GM21526 (cell line): ENCODE results near the gene PHB1.
"Not testable (repeated sequence)": the region's sequence is repeated elsewhere in the genome, so short reads cannot be mapped to it uniquely, and the experiment has no call there.

Source experiments
- ATAC-seq: cut with Tn5 transposase; IDR thresholded peaks from one replicate; pipeline ENCODE4 v1.9.1; 2021; ENCODE audit warnings: moderate library complexity; ENCODE audit not compliant: unreplicated experiment, low FRiP score

PHB1 gene

DNA sequence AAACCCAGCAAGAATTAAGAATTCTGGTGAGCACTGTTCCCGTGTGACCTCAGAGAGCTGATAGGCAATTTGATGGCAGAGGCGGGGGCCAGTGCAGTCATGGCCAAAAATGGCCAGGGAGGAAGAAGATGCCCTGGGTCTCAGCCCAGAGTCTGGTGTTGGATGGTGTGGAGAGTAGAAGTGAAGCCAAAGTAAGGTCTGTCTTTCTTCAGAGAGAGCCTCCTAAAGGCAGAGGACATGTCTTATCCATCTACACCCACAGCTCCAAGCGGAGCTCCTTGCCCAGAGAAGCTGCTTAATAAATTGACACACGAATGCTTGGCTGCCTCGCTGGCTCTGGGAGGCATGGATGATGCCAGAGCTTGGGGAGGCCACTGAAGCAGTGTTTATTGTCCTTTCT, 32.9 kb downstream of the PHB1 start:
- ATAC-seq, result no peak

DNA sequence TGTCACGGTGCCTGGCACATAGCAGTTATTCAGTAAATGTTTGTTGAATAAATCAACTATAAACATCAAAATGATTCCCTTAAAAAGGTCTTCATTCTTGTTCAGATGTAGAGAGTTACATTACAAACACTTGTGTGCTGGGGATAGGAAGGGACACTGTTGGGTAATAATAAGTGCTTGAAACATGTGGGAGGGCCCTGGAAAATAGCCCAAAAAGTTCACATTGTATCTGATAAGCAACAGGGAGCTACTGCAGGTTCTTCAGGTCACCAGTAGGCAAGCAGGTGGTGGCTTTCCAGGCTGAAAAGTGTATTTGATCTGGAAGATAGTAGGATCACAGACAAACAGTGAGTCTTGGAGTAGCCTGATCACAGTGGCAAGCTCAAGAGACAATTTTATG, 33.6 kb downstream of the PHB1 start:
- no peak for ATAC-seq

DNA sequence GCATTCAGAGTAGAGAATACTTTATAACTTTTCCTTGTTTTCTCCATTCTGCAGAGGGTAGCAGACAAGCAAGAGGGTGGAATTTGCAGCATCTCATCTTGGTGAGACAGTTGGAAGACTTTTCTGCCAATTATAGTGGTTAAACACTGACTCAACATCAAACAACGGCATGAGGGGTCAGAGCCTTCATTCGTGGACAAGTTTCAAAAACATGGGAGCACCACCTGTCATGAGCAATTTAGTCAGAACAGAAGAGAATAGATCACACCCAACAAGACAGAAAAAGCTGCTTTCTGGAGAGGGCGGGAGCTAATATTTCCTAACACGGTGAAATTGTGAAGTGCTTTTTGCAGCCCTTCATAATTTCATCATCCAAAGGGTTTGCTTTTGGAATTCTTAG, 34.8 kb downstream of the PHB1 start:
- ATAC-seq, result no peak

DNA sequence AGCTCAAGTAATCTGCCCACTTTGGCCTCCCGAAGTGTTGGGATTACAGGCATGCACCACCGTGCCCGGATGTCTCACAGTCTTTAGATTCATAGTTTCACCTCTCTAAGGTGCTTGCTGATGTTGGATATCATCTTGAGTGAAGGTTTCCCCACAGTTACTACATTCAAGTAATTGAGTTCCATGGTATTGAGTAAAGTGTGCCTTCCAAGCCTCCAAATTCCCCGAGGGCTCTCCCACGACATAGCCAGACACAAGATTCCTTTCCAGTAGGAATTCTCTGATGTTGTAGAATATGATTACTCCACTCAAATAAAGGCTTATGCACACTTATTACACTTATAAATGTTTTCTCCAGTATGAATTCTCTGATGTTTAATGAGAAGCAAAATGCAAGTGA, 36.4 kb downstream of the PHB1 start:
- ATAC-seq, result no peak

DNA sequence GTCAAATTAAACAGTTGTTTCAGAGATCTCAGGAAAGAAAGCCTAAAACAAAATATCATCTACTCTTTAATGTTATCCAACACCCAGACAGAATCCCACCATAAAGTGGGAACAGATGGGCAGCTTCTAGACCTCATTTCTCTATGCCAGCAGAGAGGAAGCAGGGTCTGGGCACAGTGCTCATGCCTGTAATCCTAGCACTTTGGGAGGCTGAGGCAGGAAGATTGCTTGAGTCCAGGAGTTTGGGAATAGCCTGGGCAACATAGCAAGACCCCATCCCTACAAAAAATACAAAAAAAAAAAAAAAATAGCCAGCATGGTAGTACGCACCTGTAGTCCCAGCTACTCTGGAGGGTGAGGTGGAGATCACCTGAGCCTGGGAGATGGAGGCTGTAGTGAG, 39.1 kb downstream of the PHB1 start:
- ATAC-seq, result no peak

DNA sequence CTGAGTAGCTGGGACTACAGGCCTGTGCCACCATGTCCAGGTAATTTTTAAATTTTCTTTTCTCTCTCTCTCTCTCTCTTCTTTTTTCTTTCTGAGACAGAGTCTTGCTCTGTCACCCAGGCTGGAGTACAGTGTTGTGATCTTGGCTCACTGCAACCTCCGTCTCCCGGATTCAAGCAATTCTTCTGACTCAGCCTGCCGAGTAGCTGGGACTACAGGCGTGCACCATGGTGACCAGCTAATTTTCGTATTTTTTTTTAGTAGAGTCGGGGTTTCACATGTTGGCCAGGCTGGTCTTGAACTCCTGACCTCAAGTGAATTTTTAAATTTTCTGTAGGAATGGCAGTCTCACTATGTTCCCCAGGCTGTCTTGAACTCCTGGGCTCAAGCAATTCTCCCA, 41.6 kb downstream of the PHB1 start:
- ATAC-seq, result no peak

DNA sequence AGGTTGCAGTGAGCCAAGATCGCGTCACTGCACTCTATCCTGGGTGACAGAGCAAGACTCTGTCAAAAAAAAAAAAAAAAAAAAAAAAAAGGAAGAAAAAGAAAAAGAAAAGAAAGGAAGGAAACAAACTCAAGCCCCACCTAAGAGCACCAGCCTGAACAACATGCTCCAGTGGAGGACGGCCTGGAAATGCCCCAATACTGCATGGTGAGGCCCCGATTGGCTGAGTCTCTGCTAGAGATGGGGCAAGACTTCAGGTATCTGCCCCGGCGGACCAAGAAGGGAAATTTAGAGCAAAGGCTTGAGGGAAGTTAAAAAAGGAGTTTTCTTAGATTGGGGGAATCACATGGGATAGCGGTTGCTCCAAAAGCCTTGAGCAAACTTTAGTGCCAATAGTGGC, 42.3 kb downstream of the PHB1 start:
- no peak for ATAC-seq

DNA sequence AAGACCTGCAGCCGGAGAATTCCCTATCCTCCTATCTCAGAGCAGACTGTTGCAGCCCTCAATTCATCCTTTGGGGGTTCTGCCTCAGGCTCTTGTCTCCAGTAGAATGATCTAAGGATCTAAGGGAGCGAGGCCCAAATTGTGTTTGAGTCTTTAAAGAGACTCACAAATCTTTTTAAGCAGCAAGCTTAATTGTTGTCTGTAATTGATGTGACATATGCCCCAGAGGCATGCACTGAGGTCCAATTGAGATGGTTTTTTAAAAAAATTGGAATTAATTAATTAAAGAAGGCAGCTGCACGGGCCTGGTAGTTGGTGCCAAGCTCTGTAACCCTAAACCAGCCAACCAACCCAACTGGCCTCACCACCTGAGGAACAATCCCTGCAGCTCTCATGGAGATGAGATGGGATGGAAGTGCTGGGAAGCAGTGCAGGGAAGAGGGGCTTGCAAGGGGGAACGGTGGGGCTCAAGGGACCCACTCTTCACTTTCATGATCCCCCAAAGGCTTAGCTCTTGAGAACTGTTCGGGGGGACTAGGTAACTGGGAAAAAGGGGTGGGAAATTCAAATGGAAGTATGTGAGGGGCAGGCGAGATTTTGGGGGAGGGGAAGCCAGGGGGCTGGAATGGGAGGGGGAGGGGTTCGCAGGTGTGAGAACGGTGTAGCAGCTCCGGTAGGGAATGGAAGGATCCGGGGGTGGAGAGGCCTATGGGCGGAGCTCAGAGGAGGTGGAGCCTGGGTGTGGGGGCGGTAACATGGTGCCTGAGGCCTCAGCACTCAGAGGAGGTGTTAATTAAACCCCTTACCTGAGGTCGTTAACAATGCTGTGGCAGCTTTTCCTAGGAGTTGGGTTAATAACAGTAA, 43.5 kb downstream of the PHB1 start:
- no peak for ATAC-seq

DNA sequence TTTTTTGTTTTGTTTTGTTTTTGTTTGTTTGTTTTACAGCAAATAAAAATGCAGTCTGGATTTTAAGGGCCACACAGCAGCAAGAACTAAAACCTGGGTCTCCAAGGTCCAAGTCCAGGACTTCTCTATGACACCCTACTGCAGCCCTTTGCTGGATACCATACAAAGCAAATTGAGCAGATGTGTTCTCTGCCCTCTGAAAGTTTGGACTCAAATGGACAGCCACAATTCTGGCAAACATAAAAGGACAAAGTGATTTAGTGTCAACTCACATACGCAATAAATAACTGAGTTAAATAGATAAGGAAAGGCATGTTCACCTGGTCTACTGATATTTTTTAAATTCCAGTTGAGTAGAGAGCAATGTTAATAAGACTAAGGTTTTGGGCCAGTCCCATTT, 44.9 kb downstream of the PHB1 start:
- ATAC-seq, result no peak

DNA sequence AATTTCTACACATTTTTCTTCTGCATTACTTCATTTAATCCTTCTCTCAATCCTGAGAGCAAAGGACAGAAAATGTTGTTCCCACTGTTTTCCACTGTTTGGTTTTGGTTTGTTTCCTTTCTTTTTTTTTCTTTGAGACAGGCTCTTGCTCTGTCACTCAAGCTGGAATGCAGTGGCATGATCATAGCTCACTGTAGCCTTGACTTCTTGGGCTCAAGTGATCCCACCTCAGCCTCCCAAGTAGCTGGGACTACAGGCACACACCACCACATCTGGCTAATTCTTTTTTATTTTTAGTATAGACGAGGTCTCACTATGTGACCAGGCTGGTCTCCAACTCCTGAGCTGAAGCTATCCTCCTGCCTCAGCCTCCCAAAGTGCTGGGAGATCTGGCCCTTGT, 45.6 kb downstream of the PHB1 start:
- ATAC-seq, result no peak

DNA sequence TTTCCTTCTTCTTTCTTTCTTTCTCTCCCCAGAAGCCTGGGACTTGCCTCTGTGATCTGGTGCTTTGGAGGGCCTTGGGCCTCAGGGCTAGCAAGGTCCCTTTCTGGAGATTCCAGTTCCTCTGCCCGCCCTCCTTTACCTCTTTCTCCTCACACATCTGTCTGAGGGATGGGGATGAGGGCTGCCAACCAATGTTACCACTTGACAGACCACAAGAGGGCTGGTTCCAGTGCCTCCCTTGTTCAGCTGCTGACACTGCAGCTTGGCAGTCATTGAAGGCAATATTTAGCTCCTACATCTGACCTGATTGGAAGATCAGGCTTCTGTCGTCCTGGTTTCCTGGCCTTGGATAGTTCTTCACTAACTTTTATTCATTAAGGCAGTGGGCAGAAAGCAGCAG, 49.0 kb downstream of the PHB1 start:
- no peak for ATAC-seq

DNA sequence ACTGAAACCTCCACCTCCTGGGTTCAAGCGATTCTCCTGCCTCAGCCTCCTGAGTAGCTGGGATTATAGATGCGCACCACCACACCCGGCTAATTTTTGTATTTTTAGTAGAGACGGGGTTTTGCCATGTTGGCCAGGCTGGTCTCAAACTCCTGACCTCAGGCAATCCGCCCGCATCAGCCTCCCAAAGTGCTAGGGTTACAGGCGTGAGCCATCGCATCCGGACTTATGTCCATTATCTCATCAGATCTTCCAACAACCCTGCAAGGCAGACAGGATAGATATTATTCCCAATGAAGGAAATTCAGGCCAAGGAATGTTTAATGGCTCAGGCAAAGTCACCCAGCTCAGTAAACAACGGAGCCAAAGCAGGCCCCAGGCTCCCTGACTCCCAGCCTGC, 49.6 kb downstream of the PHB1 start:
- ATAC-seq, result not testable (repeated sequence)

DNA sequence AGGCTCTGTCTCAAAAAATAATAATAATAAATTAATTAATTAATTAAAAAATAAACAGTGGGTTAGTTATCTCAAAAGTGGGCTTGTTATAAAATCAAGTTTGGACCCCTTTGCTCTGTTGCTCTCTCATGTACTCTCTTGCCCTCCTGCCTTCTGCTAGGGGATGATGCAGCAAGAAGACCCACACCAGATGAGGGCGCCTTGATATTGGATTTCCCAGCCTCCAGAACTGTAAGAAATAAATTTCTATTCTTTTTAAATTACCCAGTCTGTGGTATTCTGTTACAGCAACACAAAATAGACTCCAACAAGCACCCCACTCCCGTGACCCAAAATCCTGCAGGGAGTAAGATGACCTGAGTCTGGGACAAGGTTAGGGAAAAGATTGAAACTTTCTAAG, 50.6 kb downstream of the PHB1 start:
- no peak for ATAC-seq

DNA sequence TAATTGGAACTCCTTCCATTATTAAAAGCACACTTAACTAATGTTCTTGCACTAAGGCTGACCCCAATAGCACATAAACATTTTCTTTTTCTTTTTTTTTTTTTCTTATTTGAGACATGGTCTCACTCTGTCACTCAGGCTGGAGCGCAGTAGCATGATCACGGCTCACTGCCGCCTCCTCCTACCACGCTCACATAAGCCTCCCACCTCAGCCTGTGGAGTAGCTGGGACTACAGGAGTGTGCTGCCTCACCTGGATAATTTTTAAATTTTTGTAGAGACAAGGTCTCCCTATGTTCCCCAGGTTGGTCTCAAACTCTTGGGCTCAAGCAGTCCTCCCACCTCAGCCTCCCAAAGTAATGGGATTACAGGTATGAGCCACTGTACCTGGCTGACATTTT, 51.4 kb downstream of the PHB1 start:
- no peak for ATAC-seq

DNA sequence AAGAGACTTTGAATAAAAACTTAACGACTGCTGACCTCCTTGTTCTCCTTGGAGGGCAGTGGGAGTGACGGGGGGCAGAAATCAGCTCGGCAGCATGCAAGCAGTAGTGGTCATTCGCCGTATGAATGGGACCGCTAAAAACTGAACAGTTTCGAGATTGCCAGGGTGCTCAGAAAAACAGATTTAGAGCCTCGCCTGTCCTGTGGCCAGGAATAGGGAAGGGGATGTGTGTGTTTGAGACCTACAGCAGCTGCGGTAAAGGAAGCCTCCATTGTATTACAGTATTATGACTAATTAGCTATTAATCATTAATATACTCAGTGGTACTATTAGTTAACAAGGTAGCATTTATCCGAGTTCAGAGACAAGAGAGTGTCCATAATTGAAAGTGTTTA, 52.0 kb downstream of the PHB1 start:
- ATAC-seq, result no peak

DNA sequence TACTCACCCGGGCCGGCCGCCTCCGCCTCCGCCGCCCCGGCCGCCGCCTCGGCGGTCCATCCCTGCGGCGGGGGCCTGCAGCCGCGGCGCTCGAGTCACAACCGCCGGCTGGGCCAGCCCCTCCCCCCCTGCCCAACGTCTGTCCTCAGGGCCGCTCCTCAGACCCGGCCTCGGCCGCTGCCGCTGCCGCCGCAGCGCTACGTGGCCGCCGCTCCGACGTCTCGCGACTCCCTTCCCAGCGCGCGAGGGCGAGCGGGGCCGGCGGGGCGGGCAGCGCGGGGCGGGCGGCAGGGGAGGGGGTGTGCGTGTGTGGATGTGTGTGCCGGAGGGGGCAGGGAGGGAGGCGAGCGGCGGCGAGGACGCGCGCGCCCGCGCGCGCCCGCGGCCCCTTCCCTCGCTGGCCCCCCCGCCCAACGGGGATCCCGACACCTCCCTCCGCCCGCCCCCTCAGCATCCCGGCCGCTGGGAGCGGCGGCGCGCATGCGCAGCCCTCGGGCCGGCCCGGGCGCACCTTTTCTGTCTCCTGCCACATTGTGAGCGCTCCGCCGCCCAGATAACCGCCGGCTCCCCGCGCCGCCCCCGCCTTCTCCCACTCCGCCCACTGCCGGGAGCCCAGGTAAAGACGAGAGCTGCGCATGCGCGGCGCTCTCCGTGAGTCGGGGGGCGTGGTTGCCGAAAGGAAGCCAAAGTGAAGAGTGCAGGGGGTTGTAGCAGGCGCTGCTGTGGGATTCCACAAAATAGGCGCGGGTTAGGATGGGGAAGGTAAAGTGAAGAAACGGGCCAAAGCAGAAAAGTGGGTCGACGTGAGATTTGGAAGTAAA, 52.6 kb downstream of the PHB1 start, which contains the start of gene ZNF652:
ZNF652 (minus strand) TSS at position 349 of the 821 bp plus-strand sequence. CDS start 44,525 bp downstream, outside the sequence.
- peak; percentile 50 for ATAC-seq

DNA sequence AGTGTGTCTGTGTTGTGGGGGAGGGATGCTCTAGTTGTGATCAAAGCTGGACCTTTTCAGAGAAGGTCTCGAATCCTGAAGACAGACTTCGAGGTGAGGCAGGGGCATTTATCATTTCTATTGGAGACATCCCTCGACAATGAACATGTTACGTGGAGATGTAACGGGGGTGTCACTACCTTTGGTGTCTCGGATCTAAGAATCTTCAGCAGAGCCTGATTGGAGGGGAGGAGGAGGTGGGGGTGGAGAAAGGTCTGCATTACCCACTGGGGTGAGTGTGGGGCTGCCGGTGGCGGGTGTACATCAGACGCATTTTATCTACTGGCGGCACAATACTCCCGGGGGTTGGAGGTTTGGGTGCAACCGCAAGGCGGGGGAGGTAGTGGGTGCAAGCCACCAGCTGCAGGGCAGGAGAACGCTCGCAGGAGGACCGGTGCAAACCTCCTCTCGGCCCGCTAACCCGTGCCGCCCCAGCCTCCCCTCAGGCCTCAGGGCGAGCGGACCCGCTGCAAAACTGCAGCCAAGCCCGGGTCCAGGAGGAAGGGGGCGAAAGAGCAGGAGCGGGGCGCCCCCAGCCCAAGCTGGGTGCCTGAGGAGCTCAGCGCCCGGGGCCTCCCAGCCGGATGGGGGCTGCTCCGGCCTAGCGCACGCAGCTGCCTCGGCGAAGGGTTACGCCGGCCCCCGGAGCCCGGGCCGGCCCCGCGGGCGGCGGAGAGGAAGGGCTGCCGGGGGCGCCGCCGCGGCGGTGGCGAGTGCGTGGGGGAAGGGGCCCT, 53.4 kb downstream of the PHB1 start:
- peak; percentile 28 for ATAC-seq

DNA sequence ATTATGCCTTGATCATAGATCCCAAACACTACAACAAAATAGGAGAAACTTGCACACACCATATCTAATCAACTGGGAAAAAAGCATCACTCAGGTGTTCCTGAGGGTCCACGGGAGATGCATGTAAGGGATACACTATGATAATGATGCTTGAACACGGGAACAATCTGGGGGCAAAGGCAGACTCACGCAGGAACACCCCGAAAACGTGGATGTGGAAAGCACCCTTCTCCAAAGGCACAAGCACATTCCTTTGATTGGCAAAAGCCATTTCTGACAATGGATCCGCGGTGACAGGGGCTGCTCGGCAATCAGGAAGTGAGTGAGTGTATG, 53.9 kb downstream of the PHB1 start:
- ATAC-seq, result peak; percentile 1

DNA sequence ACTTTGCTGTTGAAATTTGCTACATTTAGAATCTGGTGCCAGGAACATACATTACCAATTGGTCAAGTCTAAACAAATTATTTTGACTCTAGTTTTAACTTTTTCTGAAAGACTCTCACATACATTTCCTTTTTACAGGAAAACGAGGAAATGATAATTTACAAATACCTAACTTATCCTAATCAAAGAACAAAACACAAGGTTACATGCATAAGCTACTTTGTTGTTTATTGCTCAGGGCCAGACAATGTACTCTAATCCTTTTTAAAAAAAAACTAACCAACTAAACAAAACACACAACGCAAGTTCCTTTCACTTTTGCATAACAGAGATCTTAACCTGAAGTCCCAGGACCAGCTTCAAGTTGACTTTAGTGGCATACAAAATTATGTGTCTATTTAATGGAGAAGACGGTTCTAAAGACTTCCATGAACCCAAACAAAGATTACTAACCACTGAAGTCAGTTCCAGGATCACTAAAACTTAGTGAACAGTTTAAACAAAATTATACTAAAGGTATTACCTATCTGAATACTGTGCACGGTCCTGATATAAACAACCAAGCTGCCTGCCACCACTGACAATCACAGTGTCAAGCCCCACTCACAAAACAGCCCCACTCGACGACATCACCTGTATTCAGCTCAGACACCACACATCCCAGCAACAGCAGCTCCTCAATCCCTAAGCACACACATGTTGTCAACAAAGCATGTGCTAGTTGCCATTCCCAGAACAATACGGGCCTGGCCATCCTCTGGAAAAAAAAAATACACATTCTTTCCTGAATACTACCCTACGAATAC, 54.5 kb downstream of the PHB1 start:
- ATAC-seq, result no peak

DNA sequence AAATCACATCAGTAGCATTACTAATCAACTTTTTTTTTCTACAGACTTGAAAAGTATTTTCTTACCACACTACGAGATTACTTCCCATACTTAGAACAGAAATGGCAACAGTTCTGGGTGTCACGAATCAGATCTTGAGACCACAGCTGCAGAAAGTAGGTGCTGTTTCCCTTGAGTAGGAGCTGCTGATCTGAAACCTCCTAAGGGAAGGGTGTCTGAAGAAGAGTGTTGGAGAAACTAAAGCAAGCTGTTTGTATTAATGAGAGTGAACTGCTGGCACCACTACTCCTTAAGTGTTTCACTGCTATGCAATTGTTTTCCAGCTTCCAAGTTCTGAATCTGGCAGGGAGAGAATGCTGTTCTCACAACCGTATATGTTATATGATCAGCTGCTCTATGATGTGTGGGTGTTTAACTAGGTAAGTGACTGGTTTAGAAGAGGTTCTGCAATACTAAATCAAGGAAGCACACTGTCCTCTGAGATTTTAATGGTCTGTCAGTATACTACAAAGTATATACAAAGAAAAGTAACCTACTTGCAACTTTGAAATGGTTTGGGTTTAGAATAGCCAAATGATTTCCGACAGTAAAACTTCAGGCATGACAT, 55.9 kb downstream of the PHB1 start:
- ATAC-seq, result no peak
